ENCODE measurements around the gene PARP12. TPM values are rescaled to one million over a fixed set of nuclear protein-coding genes. Genes with fewer than 3 reads are reported as not detected.

The PARP12 gene
- total RNA-seq, 4 donors from 2014 or later, result 22.5 to 89.5 (median 50.7) TPM

DNA sequence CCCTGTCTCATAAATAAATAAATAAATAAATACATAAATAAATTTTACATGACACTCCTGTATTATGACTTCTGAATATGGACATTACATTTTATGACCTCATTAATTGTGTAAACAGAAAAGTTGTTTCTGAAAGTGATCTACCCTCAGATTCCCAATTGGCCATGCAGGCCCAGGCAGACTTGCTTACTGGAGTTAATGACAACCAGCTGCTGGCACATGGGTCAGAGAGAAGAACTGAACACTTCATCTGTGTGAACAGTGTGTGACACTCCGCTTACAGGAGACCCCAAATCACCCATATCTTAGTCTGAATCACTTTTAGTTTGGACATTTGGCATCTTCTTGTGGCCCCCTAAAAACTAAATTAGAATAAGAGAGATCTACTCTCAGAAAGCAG is 31.4 kb downstream of the PARP12 start:
- Histone ChIP-seq H3K27me3 (no peaks in the 10 kb centered on the region), H3K36me3 (no peaks in the 10 kb centered on the region), H3K27ac (no peak overlapping the region), H3K4me3 (no peak overlapping the region), H3K9me3 (no peaks in the 10 kb centered on the region), H3K4me1 (no peaks in the 10 kb centered on the region)
- intact Hi-C loops (cut with DNase I; ENCODE audit: low total_unique reads), result no loop called here
- TF ChIP-seq, protein P1, sequence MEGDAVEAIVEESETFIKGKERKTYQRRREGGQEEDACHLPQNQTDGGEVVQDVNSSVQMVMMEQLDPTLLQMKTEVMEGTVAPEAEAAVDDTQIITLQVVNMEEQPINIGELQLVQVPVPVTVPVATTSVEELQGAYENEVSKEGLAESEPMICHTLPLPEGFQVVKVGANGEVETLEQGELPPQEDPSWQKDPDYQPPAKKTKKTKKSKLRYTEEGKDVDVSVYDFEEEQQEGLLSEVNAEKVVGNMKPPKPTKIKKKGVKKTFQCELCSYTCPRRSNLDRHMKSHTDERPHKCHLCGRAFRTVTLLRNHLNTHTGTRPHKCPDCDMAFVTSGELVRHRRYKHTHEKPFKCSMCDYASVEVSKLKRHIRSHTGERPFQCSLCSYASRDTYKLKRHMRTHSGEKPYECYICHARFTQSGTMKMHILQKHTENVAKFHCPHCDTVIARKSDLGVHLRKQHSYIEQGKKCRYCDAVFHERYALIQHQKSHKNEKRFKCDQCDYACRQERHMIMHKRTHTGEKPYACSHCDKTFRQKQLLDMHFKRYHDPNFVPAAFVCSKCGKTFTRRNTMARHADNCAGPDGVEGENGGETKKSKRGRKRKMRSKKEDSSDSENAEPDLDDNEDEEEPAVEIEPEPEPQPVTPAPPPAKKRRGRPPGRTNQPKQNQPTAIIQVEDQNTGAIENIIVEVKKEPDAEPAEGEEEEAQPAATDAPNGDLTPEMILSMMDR (IDR thresholded peaks at IDR 0.05), result no peak
- no peak for TF ChIP-seq POLR2A (IDR thresholded peaks at IDR 0.05)
- DNase-seq, result no peak

DNA sequence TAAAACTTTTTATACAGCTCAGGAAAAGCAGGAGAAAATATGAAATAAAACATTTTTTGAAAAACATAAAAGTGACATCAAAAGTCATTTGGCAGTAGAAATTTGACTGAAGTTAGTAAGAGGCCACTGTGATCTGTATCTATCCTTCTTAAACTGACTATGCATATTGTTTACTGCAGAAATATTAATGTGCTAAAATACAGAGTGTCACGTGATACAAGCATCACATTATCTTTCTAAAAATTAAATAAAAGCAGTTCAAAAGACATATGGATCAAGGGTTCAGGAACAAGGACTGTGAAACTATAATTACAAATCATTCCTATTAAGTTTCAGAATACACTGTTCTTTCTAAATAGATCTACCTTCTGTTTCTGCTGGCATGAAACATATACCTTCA is 33.7 kb downstream of the PARP12 start:
- no peak for DNase-seq
- intact Hi-C loops (cut with DNase I; ENCODE audit: low total_unique reads), result no loop called here
- no peaks in the 10 kb centered on the region for H3K27me3 ChIP-seq
- H3K36me3 ChIP-seq, result no peaks in the 10 kb centered on the region
- H3K9me3 ChIP-seq, result no peaks in the 10 kb centered on the region
- H3K27ac ChIP-seq, result no peak overlapping the region
- H3K4me3 ChIP-seq, result no peak overlapping the region
- no peak for TF ChIP-seq POLR2A (IDR thresholded peaks at IDR 0.05)
- TF ChIP-seq, protein P1 (IDR thresholded peaks at IDR 0.05), result no peak
- no peaks in the 10 kb centered on the region for H3K4me1 ChIP-seq

DNA sequence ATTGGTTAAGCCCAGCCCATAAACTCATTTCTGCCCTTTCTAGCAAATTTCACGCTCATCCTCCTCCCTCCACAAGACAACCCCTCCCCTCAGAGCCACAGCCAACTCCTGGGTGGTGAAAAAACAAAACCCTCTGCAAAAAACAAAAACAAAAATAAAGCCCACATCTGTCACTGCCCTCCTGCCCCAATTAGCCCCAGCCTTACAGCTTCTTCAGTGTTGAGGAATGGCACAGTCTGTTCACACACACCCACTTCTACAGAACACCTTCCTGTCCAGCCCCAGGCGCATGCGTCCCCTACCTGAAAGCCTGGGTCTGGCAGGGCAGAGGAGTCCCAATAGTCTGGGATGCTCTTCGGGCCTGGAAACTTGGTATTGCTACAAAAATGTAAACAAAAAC is 34.4 kb downstream of the PARP12 start:
- Histone ChIP-seq H3K9me3 (no peaks in the 10 kb centered on the region), H3K36me3 (no peaks in the 10 kb centered on the region), H3K4me1 (no peaks in the 10 kb centered on the region), H3K4me3 (no peak overlapping the region), H3K27me3 (no peaks in the 10 kb centered on the region), H3K27ac (no peak overlapping the region)
- no peak for TF ChIP-seq POLR2A (IDR thresholded peaks at IDR 0.05)
- TF ChIP-seq, protein P1 (IDR thresholded peaks at IDR 0.05), result no peak
- DNase-seq, result no peak
- intact Hi-C loops (cut with DNase I; ENCODE audit: low total_unique reads), result no loop called here

DNA sequence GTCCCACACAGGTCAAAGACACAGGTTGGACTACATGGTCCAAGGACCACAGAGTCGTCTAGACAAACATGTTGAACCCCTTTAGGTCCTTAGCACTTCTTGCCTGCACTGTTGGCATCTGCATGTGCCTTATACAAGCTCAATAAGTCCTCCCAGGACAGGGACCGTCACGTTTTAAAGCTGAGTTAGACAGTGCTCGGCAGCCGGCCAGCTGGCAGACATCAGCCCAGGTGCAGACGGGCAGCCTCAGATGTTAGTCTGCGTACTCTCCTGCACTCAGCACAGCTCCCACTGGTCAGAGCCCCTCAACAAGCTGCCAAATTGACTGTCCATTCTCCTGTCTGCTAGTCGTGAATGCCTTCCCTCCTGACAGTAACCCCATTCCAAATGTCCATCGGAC is 34.9 kb downstream of the PARP12 start:
- DNase-seq, result no peak
- H3K4me3 ChIP-seq, result no peak overlapping the region
- TF ChIP-seq, protein P1 (IDR thresholded peaks at IDR 0.05), result no peak
- no peak for TF ChIP-seq POLR2A (IDR thresholded peaks at IDR 0.05)
- intact Hi-C loops (cut with DNase I; ENCODE audit: low total_unique reads), result no loop called here
- no peaks in the 10 kb centered on the region for H3K36me3 ChIP-seq
- H3K27me3 ChIP-seq, result no peaks in the 10 kb centered on the region
- H3K27ac ChIP-seq, result no peak overlapping the region
- no peaks in the 10 kb centered on the region for H3K4me1 ChIP-seq
- H3K9me3 ChIP-seq, result no peaks in the 10 kb centered on the region

DNA sequence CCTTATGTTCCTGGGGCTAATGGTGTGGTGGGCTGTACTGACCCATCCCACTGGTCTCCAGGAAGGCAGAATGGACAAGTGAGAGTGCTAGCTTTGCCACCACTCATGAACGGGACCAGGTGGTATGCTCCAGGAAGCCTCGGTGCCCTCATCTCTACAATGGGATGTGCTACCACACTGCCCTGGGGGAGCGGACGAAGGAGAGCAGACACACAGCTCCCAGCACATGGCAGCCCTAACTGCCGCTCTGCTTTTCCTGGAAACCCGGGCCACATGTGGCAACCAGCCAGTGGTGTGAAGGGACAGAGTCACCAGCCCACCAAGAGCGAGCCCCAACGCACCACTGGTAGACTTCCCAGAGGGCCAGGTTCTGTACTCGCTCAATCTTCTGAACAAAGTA is 35.8 kb downstream of the PARP12 start:
- Histone ChIP-seq H3K4me1 (no peaks in the 10 kb centered on the region), H3K4me3 (no peak overlapping the region), H3K36me3 (no peaks in the 10 kb centered on the region), H3K27ac (no peak overlapping the region), H3K27me3 (no peaks in the 10 kb centered on the region), H3K9me3 (no peaks in the 10 kb centered on the region)
- DNase-seq, result no peak
- intact Hi-C loops (cut with DNase I; ENCODE audit: low total_unique reads), result no loop called here
- peak in 1 of 2 donors; percentile 9 for TF ChIP-seq POLR2A (IDR thresholded peaks at IDR 0.05)
- TF ChIP-seq, protein P1 (IDR thresholded peaks at IDR 0.05), result no peak

Data from uterus (tissue), 4 donors.